HG03432 (cell line): ENCODE data around the gene MCOLN1.

ENCODE experiments used
- ATAC-seq: cut with Tn5 transposase; IDR thresholded peaks from one replicate; pipeline ENCODE4 v1.9.1; 2021; ENCODE audit warnings: mild to moderate bottlenecking, moderate library complexity; ENCODE audit not compliant: unreplicated experiment

The MCOLN1 gene

GRCh38 chr19:7540761-7541474, 18.5 kb downstream of the MCOLN1 start:
- no peak for ATAC-seq

- ATAC-seq = no peak
Measured at GRCh38 chr19:7541475-7541824, 19.0 kb downstream of the MCOLN1 start.

DNA sequence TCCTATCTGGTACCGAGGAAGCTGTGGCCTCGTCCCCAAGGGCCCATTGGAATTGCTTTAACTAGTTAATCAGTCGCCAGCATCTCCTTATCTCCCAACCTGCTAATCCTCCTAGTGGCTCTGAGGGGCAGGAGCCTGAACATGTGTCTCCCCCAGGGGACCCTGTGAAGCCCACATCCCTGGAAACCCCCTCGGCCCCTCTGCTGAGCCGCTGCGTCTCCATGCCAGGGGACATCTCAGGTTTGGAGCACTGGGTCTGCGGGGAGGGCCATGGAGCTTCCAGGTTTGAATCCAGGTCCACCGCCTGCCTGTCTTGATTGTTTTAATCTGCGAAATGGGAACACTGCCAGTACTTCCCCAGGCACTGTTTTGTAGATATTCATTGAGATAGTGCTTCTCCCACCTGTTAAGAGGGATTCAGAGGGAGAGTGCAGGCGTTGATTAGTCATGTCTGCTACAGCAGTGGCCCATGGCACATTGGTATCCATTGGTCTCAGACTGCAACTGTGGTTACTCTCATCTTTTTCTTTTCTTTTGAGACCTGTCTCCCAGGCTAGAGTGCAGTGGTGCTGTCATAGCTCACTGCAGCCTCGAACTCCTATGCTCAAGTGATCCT, 19.5 kb downstream of the MCOLN1 start:
- ATAC-seq = no peak

DNA sequence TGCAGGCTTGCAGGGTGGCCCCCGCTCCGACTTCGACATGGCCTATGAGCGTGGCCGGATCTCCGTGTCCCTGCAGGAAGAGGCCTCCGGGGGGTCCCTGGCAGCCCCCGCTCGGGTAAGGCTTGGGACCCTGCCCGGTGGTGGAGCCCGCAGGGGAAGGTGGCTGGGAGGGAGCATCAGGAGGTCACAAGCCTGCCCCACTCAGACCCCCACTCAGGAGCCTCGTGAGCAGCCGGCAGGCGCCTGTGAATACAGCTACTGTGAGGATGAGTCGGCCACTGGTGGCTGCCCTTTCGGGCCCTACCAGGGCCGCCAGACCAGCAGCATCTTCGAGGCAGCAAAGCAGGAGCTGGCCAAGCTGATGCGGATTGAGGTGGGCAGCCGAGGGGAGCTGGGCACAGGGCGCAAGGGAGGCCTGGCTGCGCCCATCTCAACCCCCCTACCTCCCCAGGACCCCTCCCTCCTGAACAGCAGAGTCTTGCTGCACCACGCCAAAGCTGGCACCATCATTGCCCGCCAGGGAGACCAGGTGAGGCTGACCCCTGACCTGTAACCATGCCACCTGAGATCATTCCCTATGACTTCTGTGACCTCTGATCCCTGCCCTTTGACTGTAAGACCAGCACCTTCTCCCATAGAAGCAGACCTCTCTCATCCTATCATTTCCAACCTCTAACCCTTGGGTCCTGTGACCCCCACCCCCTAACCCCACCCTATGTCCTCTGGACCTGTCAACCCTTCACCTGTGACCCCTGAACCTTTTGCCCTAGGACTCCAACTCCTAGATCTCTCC, 20.3 kb downstream of the MCOLN1 start:
- ATAC-seq = no peak

DNA sequence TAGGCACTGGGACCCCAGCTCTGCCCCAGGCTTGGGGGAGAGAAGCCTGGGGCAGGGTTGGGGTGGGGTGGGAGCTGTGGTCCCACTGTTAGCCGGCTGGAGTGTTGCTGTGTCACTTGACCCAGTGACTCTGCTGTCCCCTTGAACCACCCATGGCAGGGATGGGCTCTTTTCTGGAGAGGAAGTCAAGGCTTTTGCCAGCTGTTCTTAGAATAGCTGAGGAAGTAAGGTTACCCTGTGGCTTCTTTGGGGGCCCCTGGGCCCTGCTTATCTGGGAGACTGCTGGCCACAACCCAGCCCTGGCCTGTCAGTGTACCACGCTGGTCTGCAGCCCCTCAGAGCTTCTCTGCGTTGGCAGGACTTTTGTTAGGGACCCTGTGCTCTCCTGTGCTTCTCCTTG, 22.2 kb downstream of the MCOLN1 start:
- ATAC-seq = no peak

DNA sequence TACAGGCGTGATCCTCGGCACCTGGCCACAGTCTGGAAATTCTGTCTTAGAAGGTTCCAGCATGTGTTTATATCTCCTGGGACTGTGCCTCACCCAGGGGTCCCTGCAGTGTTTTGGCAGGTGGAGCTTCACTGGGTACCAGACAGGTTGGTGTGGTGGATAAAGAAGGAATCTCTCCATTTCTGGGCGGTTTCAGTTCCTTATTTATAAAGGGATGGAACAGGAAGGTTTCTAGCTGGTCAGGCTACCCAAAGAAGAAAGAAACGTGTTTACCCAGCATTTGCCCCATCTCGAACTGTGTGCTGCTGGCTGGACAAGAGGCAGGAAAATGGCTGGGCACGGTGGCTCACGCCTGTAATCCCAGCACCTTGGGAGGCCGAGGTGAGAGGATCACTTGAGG, 22.9 kb downstream of the MCOLN1 start:
- ATAC-seq = no peak

- ATAC-seq = no peak
Measured at GRCh38 chr19:7545904-7546303, 23.5 kb downstream of the MCOLN1 start.

DNA sequence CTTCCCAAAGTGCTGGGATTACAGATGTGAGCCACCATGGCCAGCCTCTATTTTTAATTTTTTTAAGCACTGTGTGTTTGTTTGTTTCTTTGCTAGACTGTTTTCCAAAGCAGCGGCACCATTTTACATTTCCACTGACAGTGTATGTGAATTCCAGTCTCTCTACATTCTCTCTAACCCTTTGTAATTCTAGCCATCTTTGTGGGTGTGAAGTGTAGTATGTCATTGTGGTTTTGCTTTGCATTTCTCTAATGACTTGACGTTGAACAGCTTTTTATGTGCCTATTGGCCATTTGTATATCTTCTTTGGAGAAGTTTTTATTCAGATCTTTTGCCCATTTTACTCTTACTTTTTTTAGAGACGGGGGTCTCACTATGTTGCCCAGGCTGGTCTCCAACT, 24.7 kb downstream of the MCOLN1 start:
- no peak for ATAC-seq

- ATAC-seq = no peak
Measured at GRCh38 chr19:7549429-7550148, 27.2 kb downstream of the MCOLN1 start.

- ATAC-seq = no peak
Measured at GRCh38 chr19:7550169-7550770, 27.8 kb downstream of the MCOLN1 start.

- ATAC-seq = no peak
Measured at GRCh38 chr19:7550987-7551761, 28.8 kb downstream of the MCOLN1 start.

GRCh38 chr19:7552781-7553180, 30.4 kb downstream of the MCOLN1 start:
- ATAC-seq = no peak

DNA sequence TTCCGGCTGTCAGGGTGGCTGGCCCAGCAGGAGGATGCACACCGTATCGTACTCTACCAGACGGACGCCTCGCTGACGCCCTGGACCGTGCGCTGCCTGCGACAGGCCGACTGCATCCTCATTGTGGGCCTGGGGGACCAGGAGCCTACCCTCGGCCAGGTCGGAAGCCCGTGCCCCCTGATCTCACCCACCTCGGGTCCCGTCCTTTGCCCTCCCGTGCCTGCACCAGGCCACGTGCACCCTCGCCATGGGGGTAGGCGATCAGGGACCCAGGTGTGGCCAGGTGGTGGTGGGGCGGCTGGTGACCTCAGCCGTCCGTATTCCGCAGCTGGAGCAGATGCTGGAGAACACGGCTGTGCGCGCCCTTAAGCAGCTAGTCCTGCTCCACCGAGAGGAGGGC, 32.1 kb downstream of the MCOLN1 start:
- no peak for ATAC-seq

- no peak for ATAC-seq
Measured at GRCh38 chr19:7554990-7555864, 32.8 kb downstream of the MCOLN1 start.

- no peak for ATAC-seq
Measured at GRCh38 chr19:7556696-7557315, 34.4 kb downstream of the MCOLN1 start.

- no peak for ATAC-seq
Measured at GRCh38 chr19:7558667-7559066, 36.2 kb downstream of the MCOLN1 start.

- ATAC-seq = no peak
Measured at GRCh38 chr19:7559102-7559501, 36.7 kb downstream of the MCOLN1 start.

DNA sequence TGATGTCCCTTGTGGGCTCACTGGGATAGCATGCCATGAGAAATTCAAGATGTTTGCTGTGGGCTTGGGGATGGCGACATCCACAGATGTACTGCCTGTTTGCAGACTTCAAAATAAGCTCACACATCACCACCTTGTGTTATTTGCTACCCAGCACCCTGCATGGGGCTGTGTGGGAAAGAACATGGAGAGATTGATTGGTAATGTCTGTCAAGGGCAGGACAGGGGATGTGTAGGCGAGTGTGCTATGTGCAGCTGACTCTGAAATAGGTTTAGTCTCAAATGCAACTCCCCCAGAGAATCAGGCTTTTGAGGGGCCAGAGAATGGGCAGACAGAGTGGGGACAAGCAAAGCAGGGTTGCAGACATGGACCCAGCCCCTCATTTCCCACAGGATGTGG, 37.8 kb downstream of the MCOLN1 start:
- no peak for ATAC-seq

GRCh38 chr19:7561325-7561724, 38.9 kb downstream of the MCOLN1 start:
- no peak for ATAC-seq
